Nephron (organoid): Measurements from ENCODE around the gene UVRAG.
"Not testable (repeated sequence)": the region's sequence is repeated elsewhere in the genome, so short reads cannot be mapped to it uniquely, and the experiment has no call there.

ENCODE experiments used
- H3K27ac Mint-ChIP-seq, 3 experiments: 2 replicates each; pipeline ENCODE4 v1.8.0; 2020; ENCODE audit warnings: mixed read lengths in 3 of 3, mild to moderate bottlenecking in 2 of 3, moderate library complexity in 1 of 3
- H3K27me3 Mint-ChIP-seq: 2 replicates; pipeline ENCODE4 v1.8.0; 2021; ENCODE audit warnings: low read depth, mild to moderate bottlenecking, moderate library complexity, mixed read lengths
- H3K36me3 Mint-ChIP-seq: 2 replicates; pipeline ENCODE4 v1.8.0; 2020; ENCODE audit warnings: low read depth, mixed read lengths
- H3K4me1 Mint-ChIP-seq: 2 replicates; pipeline ENCODE4 v1.8.0; 2020; ENCODE audit warnings: mixed read lengths
- H3K4me3 Mint-ChIP-seq, 3 experiments: 2 replicates each; pipeline ENCODE4 v1.8.0; 2020; ENCODE audit warnings: mild to moderate bottlenecking in 3 of 3, mixed read lengths in 3 of 3, moderate library complexity in 2 of 3
- H3K9me3 Mint-ChIP-seq: 2 replicates; pipeline ENCODE4 v1.8.0; 2020; ENCODE audit warnings: mixed read lengths
- TF ChIP-seq, protein P1 (sequence below), 3 experiments: fragments of 200-600 bp; sonication (generic); IDR thresholded peaks; one replicate each; pipeline ENCODE4 v1.5.0; 2021; ENCODE audit warnings: antibody characterized with exemption in 3 of 3; ENCODE audit not compliant: unreplicated experiment in 3 of 3

Gene UVRAG

DNA sequence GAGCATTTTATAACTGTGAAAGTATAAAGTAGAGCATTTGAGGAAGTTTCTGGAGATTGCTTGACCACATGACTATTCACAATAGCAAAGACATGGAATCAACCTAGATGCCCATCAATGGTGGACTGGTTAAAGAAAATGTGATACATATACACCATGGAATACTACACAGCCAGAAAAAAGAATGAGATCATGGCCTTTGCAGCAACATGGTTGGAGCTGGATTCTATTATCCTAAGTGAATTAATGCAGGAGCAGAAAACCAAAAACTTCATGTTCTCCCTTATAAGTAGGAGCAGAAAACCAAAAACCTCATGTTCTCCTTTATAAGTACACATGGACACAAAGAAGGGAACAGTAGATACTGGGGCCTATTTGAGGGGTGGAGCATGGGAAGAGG, 30.3 kb downstream of the UVRAG start:
- Mint-ChIP-seq H3K4me3 (no peak overlapping the region), H3K27ac (no peak overlapping the region), H3K36me3 (peaks cover 11% of the 10 kb centered on the region), H3K9me3 (no peaks in the 10 kb centered on the region), H3K4me1 (peaks cover 5% of the 10 kb centered on the region), H3K27me3 (peaks cover 3% of the 10 kb centered on the region)
- TF ChIP-seq, protein P1, sequence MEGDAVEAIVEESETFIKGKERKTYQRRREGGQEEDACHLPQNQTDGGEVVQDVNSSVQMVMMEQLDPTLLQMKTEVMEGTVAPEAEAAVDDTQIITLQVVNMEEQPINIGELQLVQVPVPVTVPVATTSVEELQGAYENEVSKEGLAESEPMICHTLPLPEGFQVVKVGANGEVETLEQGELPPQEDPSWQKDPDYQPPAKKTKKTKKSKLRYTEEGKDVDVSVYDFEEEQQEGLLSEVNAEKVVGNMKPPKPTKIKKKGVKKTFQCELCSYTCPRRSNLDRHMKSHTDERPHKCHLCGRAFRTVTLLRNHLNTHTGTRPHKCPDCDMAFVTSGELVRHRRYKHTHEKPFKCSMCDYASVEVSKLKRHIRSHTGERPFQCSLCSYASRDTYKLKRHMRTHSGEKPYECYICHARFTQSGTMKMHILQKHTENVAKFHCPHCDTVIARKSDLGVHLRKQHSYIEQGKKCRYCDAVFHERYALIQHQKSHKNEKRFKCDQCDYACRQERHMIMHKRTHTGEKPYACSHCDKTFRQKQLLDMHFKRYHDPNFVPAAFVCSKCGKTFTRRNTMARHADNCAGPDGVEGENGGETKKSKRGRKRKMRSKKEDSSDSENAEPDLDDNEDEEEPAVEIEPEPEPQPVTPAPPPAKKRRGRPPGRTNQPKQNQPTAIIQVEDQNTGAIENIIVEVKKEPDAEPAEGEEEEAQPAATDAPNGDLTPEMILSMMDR (IDR thresholded peaks at IDR 0.05; ENCODE audit: unreplicated experiment in 3 of 3), result no peak

DNA sequence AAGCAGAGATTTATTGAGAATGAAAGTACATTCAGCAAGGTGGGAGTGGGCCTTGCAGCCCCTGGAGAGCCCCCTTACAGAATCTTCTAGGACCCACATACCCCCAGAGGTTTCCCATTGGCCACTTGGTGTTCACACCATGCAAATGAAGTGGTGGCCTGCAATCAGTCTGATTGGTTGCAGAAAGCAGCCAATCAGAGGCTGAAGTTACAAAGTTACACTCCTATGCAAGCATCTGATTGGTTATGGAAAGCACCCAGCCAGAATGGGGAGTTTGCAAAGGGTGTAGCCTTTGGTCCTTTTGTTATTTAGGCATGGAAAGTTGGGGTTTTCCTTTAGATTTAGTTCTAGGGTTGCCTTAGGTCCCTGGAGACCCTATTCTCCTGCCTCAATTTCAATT, 34.9 kb downstream of the UVRAG start:
- Mint-ChIP-seq H3K27me3 (peaks cover 3% of the 10 kb centered on the region), H3K27ac (peak overlapping the region in 1 of 3 experiments; percentile 18), H3K36me3 (peaks cover 16% of the 10 kb centered on the region), H3K4me3 (no peak overlapping the region), H3K4me1 (peaks cover 12% of the 10 kb centered on the region), H3K9me3 (no peaks in the 10 kb centered on the region)
- TF ChIP-seq, protein P1 (IDR thresholded peaks at IDR 0.05; ENCODE audit: unreplicated experiment in 3 of 3), result no peak

DNA sequence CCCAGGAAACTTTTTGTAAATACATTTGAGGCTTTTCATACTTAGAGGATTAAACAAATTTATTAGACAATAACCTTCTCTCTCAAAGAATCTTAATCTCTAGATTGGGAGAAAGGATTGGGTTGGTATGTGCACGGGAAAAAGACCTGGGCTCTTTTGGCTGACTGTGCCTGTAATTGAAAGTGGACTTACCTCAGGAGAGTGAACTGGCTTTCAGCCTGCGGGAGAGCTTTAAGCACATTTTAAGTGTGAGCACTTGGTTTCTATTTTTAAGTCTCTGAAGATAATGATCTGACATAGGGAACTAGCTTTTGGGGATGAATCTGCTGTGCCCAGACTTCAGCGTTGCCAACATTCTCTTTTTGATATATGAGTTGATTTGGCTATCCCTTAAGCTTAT, 35.8 kb downstream of the UVRAG start:
- Mint-ChIP-seq H3K4me1 (peaks cover 12% of the 10 kb centered on the region), H3K9me3 (no peaks in the 10 kb centered on the region), H3K27ac (peak overlapping the region in 1 of 3 experiments; percentile 30), H3K4me3 (no peak overlapping the region), H3K36me3 (peaks cover 19% of the 10 kb centered on the region), H3K27me3 (peaks cover 3% of the 10 kb centered on the region)
- TF ChIP-seq, protein P1 (IDR thresholded peaks at IDR 0.05; ENCODE audit: unreplicated experiment in 3 of 3), result no peak

DNA sequence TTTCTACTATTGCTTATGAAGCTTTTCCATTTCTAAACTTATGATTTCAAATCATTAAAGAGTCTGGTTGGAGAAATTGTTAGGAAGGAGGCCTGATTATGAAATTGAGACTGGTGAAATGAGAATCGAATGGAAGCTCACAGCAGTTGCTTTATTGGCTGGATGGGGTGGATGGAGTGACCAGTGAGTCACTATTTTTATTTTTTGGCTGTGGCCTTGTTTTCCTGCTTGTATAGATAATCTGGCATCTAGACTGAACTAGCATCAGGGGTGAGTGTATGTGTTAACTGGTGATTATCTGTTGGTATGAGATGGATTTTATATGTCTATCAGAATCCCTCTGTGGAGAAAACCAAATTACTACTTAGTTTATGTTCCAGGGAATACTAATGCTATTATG, 36.2 kb downstream of the UVRAG start:
- peaks cover 3% of the 10 kb centered on the region for H3K27me3 Mint-ChIP-seq
- H3K4me1 Mint-ChIP-seq, result peaks cover 12% of the 10 kb centered on the region
- H3K36me3 Mint-ChIP-seq, result peaks cover 18% of the 10 kb centered on the region
- H3K9me3 Mint-ChIP-seq, result no peaks in the 10 kb centered on the region
- TF ChIP-seq, protein P1 (IDR thresholded peaks at IDR 0.05; ENCODE audit: unreplicated experiment in 3 of 3), result no peak
- H3K4me3 Mint-ChIP-seq, result no peak overlapping the region
- peak overlapping the region in 1 of 3 experiments; percentile 30 for H3K27ac Mint-ChIP-seq

DNA sequence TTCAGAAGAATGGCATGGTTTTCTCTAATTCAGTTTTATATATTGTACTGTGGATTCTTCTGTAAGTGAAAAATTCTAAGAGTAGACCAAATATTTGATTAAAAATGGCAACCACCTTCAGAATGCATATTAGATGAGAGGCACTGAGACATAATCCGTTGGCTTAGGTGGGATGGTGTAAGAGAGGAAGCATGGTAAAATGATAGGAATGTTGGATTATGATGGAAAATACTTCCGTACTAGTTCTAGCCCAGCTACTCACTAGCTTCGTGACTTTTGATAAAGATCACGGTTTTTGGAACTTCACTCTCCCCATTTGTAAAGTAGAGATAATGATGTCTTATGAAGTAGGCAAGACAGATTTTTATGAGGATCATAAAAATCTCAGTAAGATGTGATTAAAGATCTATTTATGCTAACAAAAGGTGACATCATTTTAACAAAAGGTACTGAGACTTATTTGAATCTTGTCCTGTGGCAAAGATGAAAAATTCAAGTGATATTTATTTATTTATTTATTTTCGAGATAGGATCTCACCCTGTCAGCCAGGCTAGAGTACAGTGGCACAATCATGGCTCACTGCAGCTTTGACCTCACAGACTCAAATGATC, 37.5 kb downstream of the UVRAG start:
- no peak overlapping the region for H3K4me3 Mint-ChIP-seq
- H3K4me1 Mint-ChIP-seq, result peaks cover 12% of the 10 kb centered on the region
- peaks cover 22% of the 10 kb centered on the region for H3K36me3 Mint-ChIP-seq
- H3K27ac Mint-ChIP-seq, result no peak overlapping the region
- H3K9me3 Mint-ChIP-seq, result no peaks in the 10 kb centered on the region
- TF ChIP-seq, protein P1 (IDR thresholded peaks at IDR 0.05; ENCODE audit: unreplicated experiment in 3 of 3), result no peak
- H3K27me3 Mint-ChIP-seq, result peaks cover 3% of the 10 kb centered on the region

DNA sequence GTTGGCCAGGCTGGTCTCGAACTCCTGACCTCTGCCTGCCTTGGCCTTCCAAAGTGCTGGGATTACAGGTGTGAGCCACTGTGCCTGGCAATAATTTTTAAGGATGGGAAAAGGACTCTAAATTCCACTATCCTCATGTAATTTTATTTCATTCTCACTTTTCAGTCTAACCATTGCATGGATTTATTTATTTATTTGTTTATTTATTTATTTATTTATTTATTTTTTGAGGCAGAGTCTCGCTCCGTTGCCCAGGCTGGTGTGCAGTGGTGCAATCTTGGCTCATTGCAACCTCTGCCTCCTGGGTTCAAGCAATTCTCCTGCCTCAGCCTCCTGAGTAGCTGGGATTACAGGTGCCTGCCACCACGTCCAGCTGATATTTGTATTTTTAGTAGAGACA, 38.6 kb downstream of the UVRAG start:
- Mint-ChIP-seq H3K36me3 (peaks cover 31% of the 10 kb centered on the region), H3K4me1 (peaks cover 12% of the 10 kb centered on the region)
- H3K4me3 Mint-ChIP-seq, H3K9me3 Mint-ChIP-seq, H3K27ac Mint-ChIP-seq, H3K27me3 Mint-ChIP-seq: not testable (repeated sequence)
